Thyroid gland (tissue), 4 donors: ENCODE results near the gene OTUD5.

Experiments
- CTCF ChIP-seq, 6 experiments: fragments of 200-600 bp in 3 of 6; fragments of 450-650 bp in 3 of 6; sonication (generic) in 3 of 6; IDR thresholded peaks; one replicate each; pipeline ENCODE4 v1.5.1; 2016 to 2019; ENCODE audit warnings: antibody characterized with exemption in 6 of 6, mild to moderate bottlenecking in 2 of 6, inconsistent platforms in 1 of 6, moderate library complexity in 1 of 6
- POLR2A ChIP-seq, 2 donors: fragments of 450-650 bp; IDR thresholded peaks; one replicate each; pipeline ENCODE4 v1.6.1; 2017; ENCODE audit warnings: antibody characterized with exemption in 2 of 2, mild to moderate bottlenecking in 2 of 2, moderate library complexity in 1 of 2

GRCh38 chrX:48971249-48972219 is 14.1 kb upstream of the OTUD5 start, which contains the start of gene KCND1:
- no peak for TF ChIP-seq CTCF (IDR thresholded peaks at IDR 0.05)
- TF ChIP-seq POLR2A (IDR thresholded peaks at IDR 0.05): no peak
